ENCODE data around the gene NPLOC4. TPM values are rescaled to one million over a fixed set of nuclear protein-coding genes. Genes with fewer than 3 reads are reported as not detected.
A peak's percentile ranks its signal among the peaks of the same experiment; 100 is the strongest.

NPLOC4 gene
- total and polyA plus RNA-seq, 2 of the 13 experiments (the other 11 are each of a cell fraction or from before 2014, with no cell fraction given), result 57.0 to 97.0 TPM

DNA sequence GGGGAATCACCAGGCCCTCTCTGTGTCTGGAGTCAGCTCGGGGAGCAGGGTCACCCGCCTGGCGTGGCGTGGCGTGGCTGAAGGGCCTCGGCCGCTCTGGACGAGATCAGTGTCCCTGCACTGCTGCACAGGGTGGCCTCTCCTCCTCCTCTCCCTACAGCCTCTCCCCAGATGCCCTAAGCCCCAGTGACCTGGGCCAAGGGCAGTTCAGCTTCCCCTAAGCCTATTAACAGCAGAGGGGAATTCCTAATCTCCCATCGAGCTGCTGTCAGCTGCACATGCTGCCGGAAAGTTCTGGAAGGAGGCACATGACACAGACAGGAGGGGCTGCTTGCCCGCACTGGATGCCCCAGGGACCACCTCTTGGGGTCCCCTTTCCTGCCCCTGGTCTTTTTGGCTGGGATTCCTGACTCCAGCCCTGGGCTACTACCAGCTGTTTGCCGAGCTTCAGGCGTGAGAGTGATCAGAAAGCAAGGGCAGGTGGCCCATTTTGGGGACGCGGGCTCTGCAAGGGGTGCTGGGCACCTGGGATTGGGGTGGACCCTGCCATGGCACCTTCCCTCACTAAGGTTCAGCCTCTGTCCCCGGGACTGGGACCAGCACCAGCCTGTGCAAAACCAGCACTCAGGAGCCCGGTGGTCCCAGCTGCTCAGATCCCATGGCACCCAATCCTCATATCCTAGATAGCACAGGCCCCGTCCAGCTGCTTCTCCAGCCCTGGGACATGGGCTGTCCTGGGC lies 18.6 kb upstream of the NPLOC4 start (continued):
- TF ChIP-seq ZBTB44 (CRISPR knock-in tag; IDR thresholded peaks at IDR 0.05) (no peak), TMF1 (CRISPR knock-in tag; IDR thresholded peaks at IDR 0.05; ENCODE audit: low read depth) (no peak), TSC22D2 (CRISPR knock-in tag; IDR thresholded peaks at IDR 0.05; ENCODE audit: borderline replicate concordance) (no peak), ZNF33B (CRISPR knock-in tag; IDR thresholded peaks at IDR 0.05) (no peak), SPEN (CRISPR knock-in tag; IDR thresholded peaks at IDR 0.05; ENCODE audit: low read depth) (peak; percentile 61; the same call in 1 of the 2 replicates), ASH2L (IDR thresholded peaks at IDR 0.05; ENCODE audit: insufficient read length, low read depth, low read length) (peak; percentile 38), POLR2G (IDR thresholded peaks at IDR 0.05; ENCODE audit: low read depth, low read length) (no peak), ZNF337 (CRISPR knock-in tag; IDR thresholded peaks at IDR 0.05; ENCODE audit: borderline replicate concordance, low read depth) (no peak), ATRX (CRISPR knock-in tag; IDR thresholded peaks at IDR 0.05; ENCODE audit: borderline replicate concordance) (no peak), TRAFD1 (CRISPR knock-in tag; IDR thresholded peaks at IDR 0.05; ENCODE audit: borderline replicate concordance) (no peak), MIER2 (CRISPR knock-in tag; IDR thresholded peaks at IDR 0.05) (0 out of 2 replicates have a peak, but pooled peaks have one; percentile 21), TCF7L2 (IDR thresholded peaks at IDR 0.05; ENCODE audit: low read depth, low read length) (no peak), ZFP37 (CRISPR knock-in tag; IDR thresholded peaks at IDR 0.05; ENCODE audit: borderline replicate concordance) (no peak), SMAD3 (CRISPR knock-in tag; IDR thresholded peaks at IDR 0.05) (0 out of 2 replicates have a peak, but pooled peaks have one; percentile 24), SNAI1 (CRISPR knock-in tag; IDR thresholded peaks at IDR 0.05; ENCODE audit: borderline replicate concordance) (no peak), THYN1 (CRISPR knock-in tag; IDR thresholded peaks at IDR 0.05; ENCODE audit: borderline replicate concordance, low read depth) (no peak), MYNN (CRISPR knock-in tag; IDR thresholded peaks at IDR 0.05; ENCODE audit: low read depth) (no peak), ZNF749 (CRISPR knock-in tag; IDR thresholded peaks at IDR 0.05; ENCODE audit: borderline replicate concordance) (no peak), NFYB (CRISPR knock-in tag; IDR thresholded peaks at IDR 0.05) (no peak), GFI1 (CRISPR knock-in tag; IDR thresholded peaks at IDR 0.05; ENCODE audit: borderline replicate concordance) (no peak), ZNF883 (CRISPR knock-in tag; IDR thresholded peaks at IDR 0.05; ENCODE audit: not compliant biosample characterization) (peak; percentile 47)
- TF ChIP-seq, protein P1, sequence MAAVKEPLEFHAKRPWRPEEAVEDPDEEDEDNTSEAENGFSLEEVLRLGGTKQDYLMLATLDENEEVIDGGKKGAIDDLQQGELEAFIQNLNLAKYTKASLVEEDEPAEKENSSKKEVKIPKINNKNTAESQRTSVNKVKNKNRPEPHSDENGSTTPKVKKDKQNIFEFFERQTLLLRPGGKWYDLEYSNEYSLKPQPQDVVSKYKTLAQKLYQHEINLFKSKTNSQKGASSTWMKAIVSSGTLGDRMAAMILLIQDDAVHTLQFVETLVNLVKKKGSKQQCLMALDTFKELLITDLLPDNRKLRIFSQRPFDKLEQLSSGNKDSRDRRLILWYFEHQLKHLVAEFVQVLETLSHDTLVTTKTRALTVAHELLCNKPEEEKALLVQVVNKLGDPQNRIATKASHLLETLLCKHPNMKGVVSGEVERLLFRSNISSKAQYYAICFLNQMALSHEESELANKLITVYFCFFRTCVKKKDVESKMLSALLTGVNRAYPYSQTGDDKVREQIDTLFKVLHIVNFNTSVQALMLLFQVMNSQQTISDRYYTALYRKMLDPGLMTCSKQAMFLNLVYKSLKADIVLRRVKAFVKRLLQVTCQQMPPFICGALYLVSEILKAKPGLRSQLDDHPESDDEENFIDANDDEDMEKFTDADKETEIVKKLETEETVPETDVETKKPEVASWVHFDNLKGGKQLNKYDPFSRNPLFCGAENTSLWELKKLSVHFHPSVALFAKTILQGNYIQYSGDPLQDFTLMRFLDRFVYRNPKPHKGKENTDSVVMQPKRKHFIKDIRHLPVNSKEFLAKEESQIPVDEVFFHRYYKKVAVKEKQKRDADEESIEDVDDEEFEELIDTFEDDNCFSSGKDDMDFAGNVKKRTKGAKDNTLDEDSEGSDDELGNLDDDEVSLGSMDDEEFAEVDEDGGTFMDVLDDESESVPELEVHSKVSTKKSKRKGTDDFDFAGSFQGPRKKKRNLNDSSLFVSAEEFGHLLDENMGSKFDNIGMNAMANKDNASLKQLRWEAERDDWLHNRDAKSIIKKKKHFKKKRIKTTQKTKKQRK (IDR thresholded peaks at IDR 0.05; ENCODE audit: low read length), result no peak
- TF ChIP-seq, protein P2, sequence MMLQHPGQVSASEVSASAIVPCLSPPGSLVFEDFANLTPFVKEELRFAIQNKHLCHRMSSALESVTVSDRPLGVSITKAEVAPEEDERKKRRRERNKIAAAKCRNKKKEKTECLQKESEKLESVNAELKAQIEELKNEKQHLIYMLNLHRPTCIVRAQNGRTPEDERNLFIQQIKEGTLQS (CRISPR knock-in tag; IDR thresholded peaks at IDR 0.05), result no peak

All from HepG2 (cell line).